ENCODE data around the gene ZNF217. TPM values are rescaled to one million over a fixed set of nuclear protein-coding genes. Genes with fewer than 3 reads are reported as not detected.
A peak's percentile ranks its signal among the peaks of the same experiment; 100 is the strongest.
"Not testable (repeated sequence)": the region's sequence is repeated elsewhere in the genome, so short reads cannot be mapped to it uniquely, and the experiment has no call there.

Gene ZNF217
- total RNA-seq, 1 donor from 2014 or later: 39.5 TPM

DNA sequence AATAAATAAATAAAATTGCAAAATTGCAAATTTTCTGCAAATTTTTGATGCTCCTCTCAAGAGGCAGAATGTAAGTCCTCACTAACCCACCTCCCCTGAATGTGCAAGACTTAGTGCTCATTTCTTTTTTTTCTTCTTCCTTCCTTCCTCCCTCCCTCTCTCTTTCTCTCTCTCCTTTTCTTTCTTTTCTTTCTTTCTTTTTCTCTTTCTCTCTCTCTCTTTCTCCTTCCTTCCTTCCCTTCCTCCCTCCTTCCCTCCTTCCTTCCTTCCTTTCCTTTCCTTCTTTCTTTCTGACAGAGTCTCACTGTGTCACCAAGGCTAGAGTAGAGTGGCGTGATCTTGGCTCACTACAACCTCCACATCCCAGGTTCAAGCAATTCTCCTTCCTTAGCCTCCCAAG is 60.1 kb downstream of the ZNF217 start:
- Mint-ChIP-seq H3K4me3 (no peak overlapping the region), H3K36me3 (no peaks in the 10 kb centered on the region), H3K27ac (no peak overlapping the region), H3K27me3 (ENCODE audit: low read depth) (no peaks in the 10 kb centered on the region), H3K9me3 (no peaks in the 10 kb centered on the region), H3K4me1 (no peaks in the 10 kb centered on the region)
- no peak for DNase-seq (ENCODE audit: low spot score in 2 of 2, unreplicated experiment in 2 of 2)
- TF ChIP-seq, protein P1, sequence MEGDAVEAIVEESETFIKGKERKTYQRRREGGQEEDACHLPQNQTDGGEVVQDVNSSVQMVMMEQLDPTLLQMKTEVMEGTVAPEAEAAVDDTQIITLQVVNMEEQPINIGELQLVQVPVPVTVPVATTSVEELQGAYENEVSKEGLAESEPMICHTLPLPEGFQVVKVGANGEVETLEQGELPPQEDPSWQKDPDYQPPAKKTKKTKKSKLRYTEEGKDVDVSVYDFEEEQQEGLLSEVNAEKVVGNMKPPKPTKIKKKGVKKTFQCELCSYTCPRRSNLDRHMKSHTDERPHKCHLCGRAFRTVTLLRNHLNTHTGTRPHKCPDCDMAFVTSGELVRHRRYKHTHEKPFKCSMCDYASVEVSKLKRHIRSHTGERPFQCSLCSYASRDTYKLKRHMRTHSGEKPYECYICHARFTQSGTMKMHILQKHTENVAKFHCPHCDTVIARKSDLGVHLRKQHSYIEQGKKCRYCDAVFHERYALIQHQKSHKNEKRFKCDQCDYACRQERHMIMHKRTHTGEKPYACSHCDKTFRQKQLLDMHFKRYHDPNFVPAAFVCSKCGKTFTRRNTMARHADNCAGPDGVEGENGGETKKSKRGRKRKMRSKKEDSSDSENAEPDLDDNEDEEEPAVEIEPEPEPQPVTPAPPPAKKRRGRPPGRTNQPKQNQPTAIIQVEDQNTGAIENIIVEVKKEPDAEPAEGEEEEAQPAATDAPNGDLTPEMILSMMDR (IDR thresholded peaks at IDR 0.05; ENCODE audit: unreplicated experiment): no peak

DNA sequence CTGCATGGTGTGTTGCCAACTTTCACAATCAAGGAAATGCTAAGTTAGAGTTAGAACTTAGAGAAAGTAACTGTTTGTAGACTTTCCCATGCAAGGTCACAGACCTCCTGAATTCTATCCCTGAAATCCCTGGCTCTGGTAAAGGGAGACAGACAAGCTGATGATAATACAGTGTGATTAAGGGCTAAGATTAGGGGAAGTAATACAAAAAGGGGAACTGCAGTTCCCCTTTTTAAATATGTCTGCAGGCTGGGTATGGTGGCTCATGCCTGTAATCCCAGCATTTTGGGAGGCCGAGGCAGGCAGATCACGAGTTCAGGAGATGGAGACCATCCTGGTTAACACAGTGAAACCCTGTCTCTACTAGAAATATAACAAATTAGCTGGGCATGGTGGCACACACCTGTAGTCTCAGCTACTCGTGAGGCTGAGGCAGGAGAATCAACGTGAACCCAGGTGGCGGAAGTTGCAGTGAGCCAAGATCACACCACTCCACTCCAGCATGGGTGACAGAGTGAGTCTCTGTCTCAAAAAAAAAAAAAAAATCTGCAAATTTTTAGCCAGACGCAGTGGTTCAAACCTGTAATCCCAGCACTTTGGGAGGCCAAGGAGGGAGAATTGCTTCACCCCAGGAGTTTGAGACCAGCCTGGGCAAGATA is 60.9 kb downstream of the ZNF217 start:
- H3K9me3 Mint-ChIP-seq; H3K4me3 Mint-ChIP-seq; H3K27me3 Mint-ChIP-seq (ENCODE audit: low read depth); H3K27ac Mint-ChIP-seq; H3K4me1 Mint-ChIP-seq; H3K36me3 Mint-ChIP-seq; DNase-seq (ENCODE audit: low spot score in 2 of 2, unreplicated experiment in 2 of 2): not testable (repeated sequence)

DNA sequence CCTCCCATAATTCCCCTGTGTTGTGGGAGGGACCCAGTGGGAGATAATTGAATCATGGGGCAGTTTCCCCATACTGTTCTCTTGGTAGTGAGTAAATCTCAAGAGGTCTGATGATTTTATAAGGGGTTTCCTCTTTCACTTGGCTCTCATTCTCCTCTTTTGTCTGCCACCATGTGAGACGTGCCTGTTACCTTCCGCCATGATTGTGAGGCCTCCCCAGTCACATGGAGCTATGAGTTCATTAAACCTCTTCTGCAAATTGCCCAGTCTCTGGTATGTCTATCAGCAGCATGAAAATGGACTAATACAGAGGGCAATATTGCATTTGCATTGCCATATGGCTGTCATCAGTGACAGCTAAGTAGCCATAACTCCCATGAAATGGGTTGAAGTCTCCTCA is 63.2 kb downstream of the ZNF217 start:
- no peaks in the 10 kb centered on the region for H3K27me3 Mint-ChIP-seq (ENCODE audit: low read depth)
- no peaks in the 10 kb centered on the region for H3K4me1 Mint-ChIP-seq
- H3K27ac Mint-ChIP-seq: no peak overlapping the region
- no peaks in the 10 kb centered on the region for H3K36me3 Mint-ChIP-seq
- TF ChIP-seq, protein P1 (IDR thresholded peaks at IDR 0.05; ENCODE audit: unreplicated experiment): no peak
- no peak overlapping the region for H3K4me3 Mint-ChIP-seq
- no peaks in the 10 kb centered on the region for H3K9me3 Mint-ChIP-seq
- DNase-seq (ENCODE audit: low spot score in 2 of 2, unreplicated experiment in 2 of 2): no peak

DNA sequence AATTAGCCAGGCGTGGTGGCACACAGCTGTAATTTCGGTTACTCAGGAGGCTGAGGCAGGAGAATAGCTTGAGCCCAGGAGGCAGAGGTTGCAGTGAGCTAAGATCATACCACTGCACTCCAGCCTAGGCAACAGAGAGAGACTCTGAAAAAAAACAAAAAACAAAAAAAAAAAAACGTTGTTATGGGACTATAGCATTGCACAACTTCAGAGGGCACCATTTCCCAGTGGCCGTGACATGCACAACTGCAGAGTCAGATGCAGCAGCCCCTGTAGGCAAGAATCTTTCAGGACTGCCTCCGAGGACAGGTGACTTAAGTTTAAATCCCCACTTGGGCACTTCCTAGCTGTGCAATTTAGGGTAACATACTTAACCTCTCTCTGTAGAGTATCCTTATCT is 64.0 kb downstream of the ZNF217 start:
- H3K4me3 Mint-ChIP-seq: no peak overlapping the region
- no peaks in the 10 kb centered on the region for H3K9me3 Mint-ChIP-seq
- no peaks in the 10 kb centered on the region for H3K27me3 Mint-ChIP-seq (ENCODE audit: low read depth)
- no peak for DNase-seq (ENCODE audit: low spot score in 2 of 2, unreplicated experiment in 2 of 2)
- H3K4me1 Mint-ChIP-seq: no peaks in the 10 kb centered on the region
- H3K27ac Mint-ChIP-seq: no peak overlapping the region
- TF ChIP-seq, protein P1 (IDR thresholded peaks at IDR 0.05; ENCODE audit: unreplicated experiment): no peak
- H3K36me3 Mint-ChIP-seq: no peaks in the 10 kb centered on the region

DNA sequence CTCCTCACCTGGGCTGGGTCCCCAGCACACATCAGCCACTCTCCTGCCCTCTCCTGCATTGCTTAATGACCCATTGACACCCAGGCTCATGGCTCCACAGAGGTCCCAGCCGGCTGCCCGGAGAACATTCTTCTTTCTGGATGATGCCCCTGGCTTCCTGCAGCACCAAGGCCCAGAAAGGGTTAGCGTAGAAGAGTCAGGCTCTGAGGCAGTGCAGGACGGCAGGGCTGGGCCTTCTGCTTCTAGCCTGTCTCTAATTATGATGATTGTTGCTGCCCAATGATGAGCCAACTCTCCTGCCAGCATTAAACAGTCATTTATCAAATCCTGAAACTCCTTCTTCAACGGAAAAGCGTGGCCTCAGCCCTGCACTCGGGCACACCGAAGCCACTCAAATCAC is 66.4 kb downstream of the ZNF217 start:
- peaks cover 6% of the 10 kb centered on the region for H3K4me1 Mint-ChIP-seq
- no peak overlapping the region for H3K27ac Mint-ChIP-seq
- H3K27me3 Mint-ChIP-seq (ENCODE audit: low read depth): no peaks in the 10 kb centered on the region
- TF ChIP-seq, protein P1 (IDR thresholded peaks at IDR 0.05; ENCODE audit: unreplicated experiment): no peak
- H3K36me3 Mint-ChIP-seq: no peaks in the 10 kb centered on the region
- no peak overlapping the region for H3K4me3 Mint-ChIP-seq
- no peak for DNase-seq (ENCODE audit: low spot score in 2 of 2, unreplicated experiment in 2 of 2)
- H3K9me3 Mint-ChIP-seq: no peaks in the 10 kb centered on the region

DNA sequence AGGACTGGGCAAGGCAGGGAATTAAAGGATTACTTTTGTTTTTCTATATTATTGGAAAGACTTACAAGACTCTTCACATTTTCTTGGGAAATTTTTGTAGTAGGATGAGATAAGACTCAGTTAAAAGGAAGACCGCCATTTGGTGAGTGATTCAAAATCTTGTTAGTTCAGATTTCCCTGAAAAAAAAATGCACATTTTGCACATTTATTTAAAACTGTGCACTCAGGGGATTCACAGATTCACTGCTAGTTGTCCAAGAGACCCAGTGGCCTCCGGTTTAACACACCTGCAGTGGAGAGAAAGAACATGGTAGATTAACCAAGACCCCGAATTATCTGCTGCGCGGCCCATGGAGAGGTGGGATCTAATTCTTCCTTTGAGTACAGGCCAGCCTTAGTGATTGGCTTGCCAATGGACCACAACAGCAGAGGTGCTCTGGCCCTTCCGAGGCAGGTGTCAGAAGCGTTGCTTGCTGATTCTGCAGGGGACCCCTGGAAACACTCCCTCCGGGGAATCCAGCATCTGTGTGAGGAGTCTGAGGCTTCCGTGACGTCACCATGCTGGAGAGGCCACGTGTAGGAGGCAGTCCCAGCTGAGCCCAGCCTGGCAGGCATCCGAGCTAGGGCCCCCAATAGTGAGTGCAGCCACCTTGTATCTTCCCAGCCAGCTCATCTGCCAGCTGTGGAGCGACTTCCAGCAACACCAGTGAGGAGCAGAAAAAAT is 68.9 kb downstream of the ZNF217 start:
- Mint-ChIP-seq H3K27ac (peak overlapping the region; percentile 23), H3K27me3 (ENCODE audit: low read depth) (no peaks in the 10 kb centered on the region), H3K36me3 (no peaks in the 10 kb centered on the region), H3K9me3 (no peaks in the 10 kb centered on the region), H3K4me3 (no peak overlapping the region), H3K4me1 (peaks cover 6% of the 10 kb centered on the region)
- TF ChIP-seq, protein P1 (IDR thresholded peaks at IDR 0.05; ENCODE audit: unreplicated experiment): no peak
- DNase-seq (ENCODE audit: low spot score in 2 of 2, unreplicated experiment in 2 of 2): no peak

DNA sequence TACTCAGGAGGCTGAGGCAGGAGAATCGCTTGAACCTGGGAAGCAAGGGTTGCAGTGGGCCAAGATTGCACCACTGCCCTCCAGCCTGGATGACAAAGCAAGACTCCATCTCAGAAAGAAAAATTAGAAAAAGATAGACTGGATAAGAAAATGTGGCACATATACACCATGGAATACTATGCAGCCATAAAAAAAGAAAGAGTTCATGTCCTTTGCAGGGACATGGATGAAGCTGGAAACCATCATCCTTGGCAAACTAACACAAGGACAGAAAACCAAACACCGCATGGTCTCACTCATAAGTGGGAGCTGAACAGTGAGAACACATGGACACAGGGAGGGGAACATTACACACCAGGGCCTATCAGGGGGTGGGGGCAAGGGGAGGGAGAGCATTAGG is 70.0 kb downstream of the ZNF217 start:
- not testable (repeated sequence) for H3K27ac Mint-ChIP-seq; H3K9me3 Mint-ChIP-seq; H3K27me3 Mint-ChIP-seq (ENCODE audit: low read depth); H3K4me3 Mint-ChIP-seq; H3K36me3 Mint-ChIP-seq; DNase-seq (ENCODE audit: low spot score in 2 of 2, unreplicated experiment in 2 of 2); H3K4me1 Mint-ChIP-seq
